GM23338 (cell line): ENCODE data around the gene LAMC2. TPM values are rescaled to one million over a fixed set of nuclear protein-coding genes. Genes with fewer than 3 reads are reported as not detected.
A peak's percentile ranks its signal among the peaks of the same experiment; 100 is the strongest.

Experiments used
- ATAC-seq: fragments of 200-7000 bp; cut with Tn5 transposase; 3 replicates; pipeline ENCODE4 v1.9.1; 2020
- DNase-seq: peaks from one replicate; pipeline ENCODE4 v3.0.0-alpha.2; 2015; ENCODE audit warnings: low spot score
- H2AFZ ChIP-seq: fragments of 200-600 bp; sonication (generic); 2 replicates; pipeline ENCODE4 v1.8.0; 2016; ENCODE audit warnings: antibody characterized with exemption, mild to moderate bottlenecking, moderate library complexity
- H3F3A ChIP-seq: fragments of 200-600 bp; sonication (generic); replicated peaks from 2 replicates; pipeline ENCODE4 v1.8.0; 2017; ENCODE audit warnings: antibody characterized with exemption, mixed run types, low read depth
- H3K27ac ChIP-seq: fragments of 200-600 bp; sonication (generic); 2 replicates; pipeline ENCODE4 v1.6.1; 2016; ENCODE audit warnings: low read depth
- H3K27me3 ChIP-seq: fragments of 200-600 bp; sonication (generic); 2 replicates; pipeline ENCODE4 v1.8.0; 2016; ENCODE audit warnings: mild to moderate bottlenecking, mixed run types, moderate library complexity; ENCODE audit not compliant: insufficient read depth
- H3K36me3 ChIP-seq: fragments of 200-600 bp; sonication (generic); 2 replicates; pipeline ENCODE4 v1.8.0; 2016; ENCODE audit warnings: mild to moderate bottlenecking; ENCODE audit not compliant: insufficient read depth
- H3K4me1 ChIP-seq: fragments of 200-600 bp; sonication (generic); 2 replicates; pipeline ENCODE4 v1.8.0; 2016; ENCODE audit warnings: mild to moderate bottlenecking, moderate library complexity; ENCODE audit not compliant: insufficient read depth
- H3K4me2 ChIP-seq: fragments of 200-600 bp; sonication (generic); 2 replicates; pipeline ENCODE4 v1.7.1; 2017; ENCODE audit warnings: mixed run types
- H3K4me3 ChIP-seq: fragments of 200-600 bp; sonication (generic); 2 replicates; pipeline ENCODE4 v1.6.1; 2016; ENCODE audit warnings: mixed run types
- H3K79me2 ChIP-seq: fragments of 200-600 bp; sonication (generic); replicated peaks from 2 replicates; pipeline ENCODE4 v1.8.0; 2017; ENCODE audit warnings: mild to moderate bottlenecking; ENCODE audit not compliant: insufficient read depth
- H3K9me2 ChIP-seq: fragments of 200-600 bp; sonication (generic); 2 replicates; pipeline ENCODE4 v1.8.0; 2017; ENCODE audit not compliant: insufficient read depth
- H4K20me1 ChIP-seq: fragments of 200-600 bp; sonication (generic); replicated peaks from 2 replicates; pipeline ENCODE4 v1.8.0; 2017; ENCODE audit warnings: mild to moderate bottlenecking; ENCODE audit not compliant: insufficient read depth
- H3K27ac Mint-ChIP-seq: 2 replicates; pipeline ENCODE4 v1.8.0; 2020; ENCODE audit warnings: inconsistent platforms, mild to moderate bottlenecking, moderate library complexity, mixed read lengths
- H3K27me3 Mint-ChIP-seq: 3 replicates; pipeline ENCODE4 v1.8.0; 2022; ENCODE audit warnings: low read depth, mild to moderate bottlenecking, moderate library complexity, mixed read lengths, inconsistent platforms; ENCODE audit not compliant: insufficient read depth, poor library complexity
- H3K36me3 Mint-ChIP-seq: 3 replicates; pipeline ENCODE4 v1.8.0; 2021; ENCODE audit warnings: low read depth, mild to moderate bottlenecking, inconsistent platforms, moderate library complexity, mixed read lengths
- H3K4me1 Mint-ChIP-seq: 3 replicates; pipeline ENCODE4 v1.8.0; 2020; ENCODE audit warnings: mild to moderate bottlenecking, inconsistent platforms, mixed read lengths
- H3K4me3 Mint-ChIP-seq: 3 replicates; pipeline ENCODE4 v1.8.0; 2021; ENCODE audit warnings: moderate library complexity, mild to moderate bottlenecking, inconsistent platforms, mixed read lengths
- H3K9me3 Mint-ChIP-seq: 3 replicates; pipeline ENCODE4 v1.8.0; 2020; ENCODE audit warnings: moderate library complexity, mild to moderate bottlenecking, inconsistent platforms, mixed read lengths
- CTCF ChIP-seq, 2 experiments: fragments of 200-600 bp in 1 of 2; sonication (generic) in 1 of 2; conservative IDR thresholded peaks; 2 replicates each; pipeline versions ENCODE4 v1.5.1 to v1.6.1; 2016 to 2017; ENCODE audit warnings: antibody characterized with exemption in 2 of 2, low read depth in 2 of 2, mild to moderate bottlenecking in 2 of 2, moderate library complexity in 1 of 2
- ETS1 ChIP-seq: IDR thresholded peaks from 2 replicates; pipeline ENCODE4 v1.6.1; 2016; ENCODE audit warnings: antibody characterized with exemption
- EZH2phosphoT487 ChIP-seq: fragments of 200-600 bp; sonication (generic); IDR thresholded peaks from one replicate; pipeline ENCODE4 v1.8.1; 2018; ENCODE audit warnings: antibody characterized with exemption; ENCODE audit not compliant: unreplicated experiment
- JUNB ChIP-seq: IDR thresholded peaks from one replicate; pipeline ENCODE4 v1.6.1; 2016; ENCODE audit warnings: antibody characterized with exemption; ENCODE audit not compliant: unreplicated experiment
- REST ChIP-seq: IDR thresholded peaks from one replicate; pipeline ENCODE4 v1.6.1; 2018; ENCODE audit warnings: antibody characterized with exemption; ENCODE audit not compliant: unreplicated experiment
- STAT1 ChIP-seq: IDR thresholded peaks from one replicate; pipeline ENCODE4 v1.6.1; 2016; ENCODE audit warnings: antibody characterized with exemption; ENCODE audit not compliant: unreplicated experiment
- ZNF114 ChIP-seq: fragments of 250-450 bp; sonication (Bioruptor Pico); IDR thresholded peaks from 2 replicates; pipeline ENCODE4 v1.5.0; 2020; ENCODE audit warnings: mild to moderate bottlenecking, moderate library complexity
- ZNF331 ChIP-seq: fragments of 250-450 bp; sonication (Bioruptor Pico); IDR thresholded peaks from 2 replicates; pipeline ENCODE4 v1.5.0; 2020; ENCODE audit warnings: low read depth, mild to moderate bottlenecking, moderate library complexity
- ZNF462 ChIP-seq: fragments of 250-450 bp; sonication (Bioruptor Pico); IDR thresholded peaks from 2 replicates; pipeline ENCODE4 v1.5.0; 2020; ENCODE audit warnings: mild to moderate bottlenecking, moderate library complexity
- polyA plus RNA-seq: library from polyadenylated mRNA; unstranded; fragments of >200 nt; fragmentation: Nextera tagmentation; extraction: Ambion mirVana; gene quantifications from 2 replicates; pipeline ENCODE4 v1.2.1, GENCODE V29; 2016
- total RNA-seq: library from RNA; depleted of rRNA; stranded (reverse); fragments of >200 nt; shearing (Covaris generic); gene quantifications from 2 replicates; pipeline ENCODE4 v1.2.3, GENCODE V29; 2014

Gene LAMC2
- total and polyA plus RNA-seq, 2 experiments from 2014 or later = 4.3 to 19.5 TPM

- ATAC-seq (no peak), DNase-seq (no peak)
- Histone ChIP-seq H3K36me3 (no peaks in the 10 kb centered on the region), H4K20me1 (no peaks in the 10 kb centered on the region), H3K4me3 (no peak overlapping the region), H3K4me2 (no peak overlapping the region), H3F3A (no peaks in the 10 kb centered on the region), H3K79me2 (no peaks in the 10 kb centered on the region), H3K27me3 (no peaks in the 10 kb centered on the region), H2AFZ (no peak overlapping the region), H3K4me1 (peaks cover 4% of the 10 kb centered on the region; the same call in 1 of the 2 replicates), H3K9me2 (peaks cover 11% of the 10 kb centered on the region), H3K27ac (no peak overlapping the region)
- Mint-ChIP-seq H3K27me3 (peaks cover 1% of the 10 kb centered on the region), H3K9me3 (no peaks in the 10 kb centered on the region), H3K36me3 (no peaks in the 10 kb centered on the region), H3K4me1 (peaks cover 14% of the 10 kb centered on the region), H3K4me3 (no peak overlapping the region), H3K27ac (no peak overlapping the region; the same call in 1 of the 2 replicates)
- no peak for TF ChIP-seq JUNB
Observed at GRCh38 chr1:183164963-183165362, 21.1 kb upstream of the LAMC2 start.

- Histone ChIP-seq H3K79me2 (no peaks in the 10 kb centered on the region), H3F3A (no peaks in the 10 kb centered on the region), H3K27me3 (no peaks in the 10 kb centered on the region), H3K27ac (no peak overlapping the region), H2AFZ (no peak overlapping the region), H3K4me1 (peaks cover 4% of the 10 kb centered on the region; the same call in 1 of the 2 replicates), H3K4me2 (no peak overlapping the region), H3K4me3 (no peak overlapping the region), H4K20me1 (no peaks in the 10 kb centered on the region), H3K36me3 (no peaks in the 10 kb centered on the region), H3K9me2 (peaks cover 13% of the 10 kb centered on the region)
- H3K27ac Mint-ChIP-seq = no peak overlapping the region
- H3K4me3 Mint-ChIP-seq = no peak overlapping the region
- ATAC-seq = peak; percentile 70
- peak; percentile 26 for DNase-seq
- no peaks in the 10 kb centered on the region for H3K36me3 Mint-ChIP-seq
- H3K4me1 Mint-ChIP-seq = peaks cover 14% of the 10 kb centered on the region
- no peaks in the 10 kb centered on the region for H3K9me3 Mint-ChIP-seq
- H3K27me3 Mint-ChIP-seq = no peaks in the 10 kb centered on the region
- TF ChIP-seq EZH2phosphoT487 (no peak), ZNF114 (CRISPR knock-in tag) (no peak), REST (no peak), CTCF (conservative IDR thresholded peaks at IDR 0.05; ENCODE audit: low read depth in 2 of 2) (no peak), STAT1 (no peak), ZNF462 (CRISPR knock-in tag) (no peak), JUNB (no peak), ETS1 (no peak), ZNF331 (CRISPR knock-in tag) (no peak)
Observed at GRCh38 chr1:183165456-183165855, 20.6 kb upstream of the LAMC2 start.
